ENCODE measurements around the gene BICDL1. TPM values are rescaled to one million over a fixed set of nuclear protein-coding genes. Genes with fewer than 3 reads are reported as not detected.

Gene BICDL1
- total RNA-seq, 4 donors from 2014 or later = 9.1 to 17.3 (median 12.0) TPM

DNA sequence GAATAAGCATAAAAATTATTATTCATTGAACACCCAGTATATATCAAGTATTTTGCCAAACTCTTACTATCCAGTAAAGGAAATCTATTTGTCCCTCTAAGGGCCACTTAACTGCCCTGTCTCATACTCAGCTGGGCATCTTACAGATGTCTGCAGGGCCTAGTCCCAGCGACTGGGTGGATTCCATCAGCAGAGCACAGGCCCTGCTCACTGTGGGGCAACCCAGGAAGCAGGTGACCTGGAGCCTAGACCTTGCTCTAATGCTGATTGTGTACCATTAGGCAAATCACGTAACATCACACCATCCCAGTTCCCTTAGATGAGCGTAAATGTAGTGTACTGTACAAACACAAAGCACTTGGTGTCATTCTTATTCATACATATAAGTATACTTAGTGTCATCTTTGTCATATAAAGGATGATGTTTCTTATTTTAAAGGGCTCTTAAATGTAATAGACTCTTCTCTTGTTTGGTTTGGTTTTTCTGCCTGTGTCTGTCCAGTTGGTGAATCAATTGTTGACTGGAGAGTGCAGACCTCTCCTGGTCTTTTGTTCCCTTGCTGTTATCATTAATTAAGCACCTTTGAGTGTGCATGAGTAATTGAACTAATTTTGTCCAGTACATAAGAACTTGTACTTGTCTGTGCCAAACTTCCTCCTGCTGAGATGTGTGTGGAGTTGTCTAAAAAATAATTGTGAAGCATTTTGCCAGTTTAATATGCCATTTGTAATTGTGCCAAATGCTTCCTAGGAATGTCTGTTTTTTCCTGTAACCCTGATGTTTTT, 78.2 kb downstream of the BICDL1 start:
- Histone ChIP-seq H3K4me3 (no peak overlapping the region), H3K36me3 (no peaks in the 10 kb centered on the region), H3K4me1 (no peaks in the 10 kb centered on the region), H3K27me3 (no peaks in the 10 kb centered on the region), H3K9me3 (no peaks in the 10 kb centered on the region), H3K27ac (no peak overlapping the region)
- DNase-seq = no peak
- no peak for TF ChIP-seq POLR2A (IDR thresholded peaks at IDR 0.05)
- TF ChIP-seq, protein P1, sequence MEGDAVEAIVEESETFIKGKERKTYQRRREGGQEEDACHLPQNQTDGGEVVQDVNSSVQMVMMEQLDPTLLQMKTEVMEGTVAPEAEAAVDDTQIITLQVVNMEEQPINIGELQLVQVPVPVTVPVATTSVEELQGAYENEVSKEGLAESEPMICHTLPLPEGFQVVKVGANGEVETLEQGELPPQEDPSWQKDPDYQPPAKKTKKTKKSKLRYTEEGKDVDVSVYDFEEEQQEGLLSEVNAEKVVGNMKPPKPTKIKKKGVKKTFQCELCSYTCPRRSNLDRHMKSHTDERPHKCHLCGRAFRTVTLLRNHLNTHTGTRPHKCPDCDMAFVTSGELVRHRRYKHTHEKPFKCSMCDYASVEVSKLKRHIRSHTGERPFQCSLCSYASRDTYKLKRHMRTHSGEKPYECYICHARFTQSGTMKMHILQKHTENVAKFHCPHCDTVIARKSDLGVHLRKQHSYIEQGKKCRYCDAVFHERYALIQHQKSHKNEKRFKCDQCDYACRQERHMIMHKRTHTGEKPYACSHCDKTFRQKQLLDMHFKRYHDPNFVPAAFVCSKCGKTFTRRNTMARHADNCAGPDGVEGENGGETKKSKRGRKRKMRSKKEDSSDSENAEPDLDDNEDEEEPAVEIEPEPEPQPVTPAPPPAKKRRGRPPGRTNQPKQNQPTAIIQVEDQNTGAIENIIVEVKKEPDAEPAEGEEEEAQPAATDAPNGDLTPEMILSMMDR (IDR thresholded peaks at IDR 0.05) = no peak

DNA sequence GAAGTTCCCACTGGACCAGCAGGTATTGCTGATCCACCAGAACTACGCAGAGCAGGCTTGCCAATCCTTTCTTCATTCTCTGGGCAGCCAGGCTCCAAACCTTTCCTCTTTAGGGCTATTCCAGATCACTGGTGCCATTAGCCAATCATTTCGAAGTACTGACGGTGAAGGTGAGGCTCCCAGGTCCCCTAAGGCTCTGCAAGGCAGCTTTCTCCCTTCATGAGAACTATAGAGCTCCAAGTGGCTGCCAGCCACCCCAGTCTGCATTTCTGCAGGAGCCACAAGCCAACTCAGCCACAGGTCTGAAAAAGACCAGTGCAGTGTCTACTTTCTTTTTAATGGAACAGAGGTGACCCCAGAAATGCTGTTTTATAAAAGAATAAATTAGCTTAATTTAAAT, 78.9 kb downstream of the BICDL1 start:
- no peaks in the 10 kb centered on the region for H3K27me3 ChIP-seq
- H3K27ac ChIP-seq = no peak overlapping the region
- no peaks in the 10 kb centered on the region for H3K36me3 ChIP-seq
- DNase-seq = no peak
- H3K9me3 ChIP-seq = no peaks in the 10 kb centered on the region
- H3K4me1 ChIP-seq = no peaks in the 10 kb centered on the region
- no peak for TF ChIP-seq POLR2A (IDR thresholded peaks at IDR 0.05)
- TF ChIP-seq, protein P1 (IDR thresholded peaks at IDR 0.05) = no peak
- H3K4me3 ChIP-seq = no peak overlapping the region

DNA sequence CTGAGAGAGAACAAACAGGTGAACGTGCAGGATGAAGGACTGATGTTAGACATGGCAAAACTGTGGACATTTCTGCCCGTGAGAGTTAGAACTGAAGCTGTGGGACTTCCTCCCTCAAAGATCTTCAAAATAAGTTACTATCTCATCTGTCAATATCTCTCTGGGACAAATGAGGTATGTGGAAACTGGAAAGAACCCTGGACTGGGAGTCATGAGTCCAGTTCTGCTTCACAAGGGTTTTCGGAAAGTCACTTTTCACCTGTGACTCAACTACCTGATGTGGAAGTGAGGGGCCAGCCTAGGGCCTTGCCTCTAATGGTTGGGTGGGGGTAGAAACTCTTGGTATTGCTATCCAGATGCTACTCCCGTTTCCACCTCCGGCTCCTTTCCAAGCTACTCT, 80.2 kb downstream of the BICDL1 start:
- Histone ChIP-seq H3K27ac (no peak overlapping the region), H3K36me3 (no peaks in the 10 kb centered on the region), H3K4me1 (no peaks in the 10 kb centered on the region), H3K9me3 (no peaks in the 10 kb centered on the region), H3K27me3 (no peaks in the 10 kb centered on the region), H3K4me3 (no peak overlapping the region)
- no peak for DNase-seq
- no peak for TF ChIP-seq POLR2A (IDR thresholded peaks at IDR 0.05)
- TF ChIP-seq, protein P1 (IDR thresholded peaks at IDR 0.05) = no peak

DNA sequence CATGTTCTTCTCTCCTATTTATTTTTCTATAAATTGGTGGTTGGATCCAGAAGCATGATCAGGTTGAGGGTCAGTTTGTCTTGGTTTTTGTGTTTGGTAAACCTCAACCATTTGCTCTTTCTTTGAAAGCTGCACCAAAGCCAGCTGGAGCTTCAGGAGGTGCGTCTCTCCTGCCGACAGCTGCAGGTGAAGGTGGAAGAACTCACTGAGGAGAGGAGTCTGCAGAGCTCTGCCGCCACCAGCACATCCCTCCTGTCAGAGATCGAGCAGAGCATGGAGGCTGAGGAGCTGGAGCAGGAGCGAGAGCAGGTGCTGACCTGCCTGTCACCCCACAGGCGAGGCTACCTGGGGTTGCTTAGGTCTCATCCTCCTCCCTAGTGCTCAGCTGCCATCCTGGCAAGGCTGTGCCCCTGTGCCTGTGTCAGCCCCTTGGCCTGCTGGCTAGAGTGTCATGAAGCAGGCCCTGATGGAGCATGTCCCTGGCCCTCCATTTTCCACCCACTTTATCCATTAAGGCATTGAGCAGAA, 82.5 kb downstream of the BICDL1 start:
- no peaks in the 10 kb centered on the region for H3K27me3 ChIP-seq
- H3K27ac ChIP-seq = no peak overlapping the region
- TF ChIP-seq, protein P1 (IDR thresholded peaks at IDR 0.05) = no peak
- TF ChIP-seq POLR2A (IDR thresholded peaks at IDR 0.05) = no peak
- no peaks in the 10 kb centered on the region for H3K4me1 ChIP-seq
- H3K36me3 ChIP-seq = no peaks in the 10 kb centered on the region
- no peak overlapping the region for H3K4me3 ChIP-seq
- no peaks in the 10 kb centered on the region for H3K9me3 ChIP-seq
- DNase-seq = peak in 1 of 3 donors; percentile 34

DNA sequence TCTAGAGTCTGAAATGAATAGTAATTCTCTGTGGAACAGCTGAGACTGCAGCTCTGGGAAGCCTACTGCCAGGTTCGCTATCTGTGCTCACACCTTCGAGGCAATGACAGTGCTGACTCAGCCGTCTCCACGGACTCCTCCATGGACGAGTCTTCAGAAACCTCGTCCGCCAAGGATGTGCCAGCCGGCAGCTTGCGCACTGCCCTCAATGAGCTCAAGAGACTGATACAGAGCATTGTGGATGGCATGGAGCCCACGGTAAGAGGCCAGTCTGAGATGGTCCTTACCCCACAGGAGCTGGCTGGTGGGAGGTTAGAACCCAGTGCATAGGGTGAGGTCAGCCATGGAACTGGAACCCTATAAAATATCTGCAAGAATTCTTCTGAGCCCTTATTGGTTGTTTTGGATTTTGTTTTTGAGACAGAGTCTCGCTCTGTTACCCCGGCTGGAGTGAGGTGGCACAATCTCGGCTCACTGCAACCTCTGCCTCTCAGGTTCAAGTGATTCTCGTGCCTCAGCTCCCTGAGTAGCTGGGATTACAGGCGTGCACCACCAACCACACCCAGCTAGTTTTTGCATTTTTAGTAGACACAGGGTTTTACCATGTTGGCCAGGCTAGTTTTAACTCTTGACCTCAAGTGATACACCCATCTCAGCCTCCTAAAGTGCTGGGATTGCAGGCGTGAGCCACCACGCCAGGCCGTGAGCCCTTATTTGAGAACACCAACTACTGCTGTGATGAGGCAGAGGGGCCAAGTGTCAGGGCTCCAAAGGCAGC, 83.6 kb downstream of the BICDL1 start:
- H3K27me3 ChIP-seq = no peaks in the 10 kb centered on the region
- no peaks in the 10 kb centered on the region for H3K9me3 ChIP-seq
- peak in 1 of 3 donors; percentile 26 for DNase-seq
- H3K4me3 ChIP-seq = no peak overlapping the region
- no peak overlapping the region for H3K27ac ChIP-seq
- no peaks in the 10 kb centered on the region for H3K36me3 ChIP-seq
- TF ChIP-seq, protein P1 (IDR thresholded peaks at IDR 0.05) = no peak
- no peaks in the 10 kb centered on the region for H3K4me1 ChIP-seq
